A172 (cell line): ENCODE measurements around the gene KRTAP16-1. TPM values are rescaled to one million over a fixed set of nuclear protein-coding genes. Genes with fewer than 3 reads are reported as not detected.

ENCODE experiments used
- total RNA-seq: library from RNA; depleted of rRNA; stranded (reverse); fragments of >200 nt; shearing (Covaris generic); gene quantifications from 2 replicates; pipeline ENCODE4 v1.2.3, GENCODE V29; 2014; rRNA removed

KRTAP16-1 gene
- total RNA-seq, 1 experiment from 2014 or later: not detected

Other genes with a start within 250 kb of the KRTAP16-1 start
- 0.69 and 1.00 TPM in 2 replicates for gene KRTAP2-3, start 249.2 kb downstream of the KRTAP16-1 start, total RNA-seq
- gene KRTAP2-4, start 243.4 kb downstream of the KRTAP16-1 start, total RNA-seq: not detected in 2 replicates
- gene KRTAP4-7, start 225.2 kb downstream of the KRTAP16-1 start, total RNA-seq: not detected in 2 replicates
- not detected in 2 replicates for gene KRTAP4-8, start 211.2 kb downstream of the KRTAP16-1 start, total RNA-seq
- not detected in 2 replicates for gene KRTAP4-16, start 207.1 kb downstream of the KRTAP16-1 start, total RNA-seq
- gene KRTAP4-9, start 203.9 kb downstream of the KRTAP16-1 start, total RNA-seq: 0.22 TPM in 1 of 2 replicates, not detected in the other
- gene KRTAP4-11, start 190.9 kb downstream of the KRTAP16-1 start, total RNA-seq: not detected in 2 replicates
- not detected in 2 replicates for gene KRTAP4-12, start 185.1 kb downstream of the KRTAP16-1 start, total RNA-seq
- not detected in 2 replicates for gene KRTAP4-6, start 168.8 kb downstream of the KRTAP16-1 start, total RNA-seq
- gene KRTAP4-5, start 159.5 kb downstream of the KRTAP16-1 start, total RNA-seq: not detected in 2 replicates
- gene KRTAP4-4, start 148.6 kb downstream of the KRTAP16-1 start, total RNA-seq: not detected in 2 replicates
- not detected in 2 replicates for gene KRTAP4-3, start 141.1 kb downstream of the KRTAP16-1 start, total RNA-seq
- not detected in 2 replicates for gene KRTAP4-2, start 131.1 kb downstream of the KRTAP16-1 start, total RNA-seq
- 0.26 TPM in 1 of 2 replicates, not detected in the other for gene KRTAP4-1, start 124.4 kb downstream of the KRTAP16-1 start, total RNA-seq
- not detected in 2 replicates for gene KRTAP9-1, start 119.4 kb downstream of the KRTAP16-1 start, total RNA-seq
- not detected in 2 replicates for gene KRTAP9-2, start 82.7 kb downstream of the KRTAP16-1 start, total RNA-seq
- gene KRTAP9-3, start 76.9 kb downstream of the KRTAP16-1 start, total RNA-seq: not detected in 2 replicates
- gene KRTAP9-8, start 71.3 kb downstream of the KRTAP16-1 start, total RNA-seq: not detected in 2 replicates
- gene KRTAP9-4, start 59.6 kb downstream of the KRTAP16-1 start, total RNA-seq: not detected in 2 replicates
- not detected in 2 replicates for gene KRTAP9-9, start 53.9 kb downstream of the KRTAP16-1 start, total RNA-seq
- gene KRTAP9-6, start 43.9 kb downstream of the KRTAP16-1 start, total RNA-seq: not detected in 2 replicates
- not detected in 2 replicates for gene KRTAP9-7, start 33.6 kb downstream of the KRTAP16-1 start, total RNA-seq
- 0.16 TPM in 1 of 2 replicates, not detected in the other for gene KRTAP29-1, start 6.5 kb downstream of the KRTAP16-1 start, total RNA-seq
- not detected in 2 replicates for gene KRTAP17-1, start 6.4 kb upstream of the KRTAP16-1 start, total RNA-seq
- not detected in 2 replicates for gene KRT33A, start 41.5 kb upstream of the KRTAP16-1 start, total RNA-seq
- not detected in 2 replicates for gene KRT33B, start 60.5 kb upstream of the KRTAP16-1 start, total RNA-seq
- 0.31 and 1.1 TPM in 2 replicates for gene KRT34, start 73.0 kb upstream of the KRTAP16-1 start, total RNA-seq
- not detected in 2 replicates for gene KRT31, start 88.3 kb upstream of the KRTAP16-1 start, total RNA-seq
- not detected in 2 replicates for gene KRT37, start 115.3 kb upstream of the KRTAP16-1 start, total RNA-seq
- not detected in 2 replicates for gene KRT38, start 131.7 kb upstream of the KRTAP16-1 start, total RNA-seq
- 0.12 TPM in 1 of 2 replicates, not detected in the other for gene KRT32, start 158.1 kb upstream of the KRTAP16-1 start, total RNA-seq
- not detected in 2 replicates for gene KRT35, start 171.8 kb upstream of the KRTAP16-1 start, total RNA-seq
- 0.05 TPM in 1 of 2 replicates, not detected in the other for gene KRT36, start 180.6 kb upstream of the KRTAP16-1 start, total RNA-seq
- 2.7 and 2.8 TPM in 2 replicates for gene KRT13, start 196.3 kb upstream of the KRTAP16-1 start, total RNA-seq
- gene KRT15, start 209.6 kb upstream of the KRTAP16-1 start, total RNA-seq: 29.8 and 31.9 TPM in 2 replicates
- gene KRT19, start 219.0 kb upstream of the KRTAP16-1 start, total RNA-seq: 8.5 and 11.5 TPM in 2 replicates